ACC112 (cell line): ENCODE data around the gene CYP3A4.
"Not testable (repeated sequence)": the region's sequence is repeated elsewhere in the genome, so short reads cannot be mapped to it uniquely, and the experiment has no call there.

Experiments used
- H2AFZ ChIP-seq: fragments of 200-600 bp; sonication (generic); one replicate; pipeline ENCODE4 v1.6.0; 2017; ENCODE audit warnings: antibody characterized with exemption, low read length; ENCODE audit not compliant: unreplicated experiment
- H3K27ac ChIP-seq: fragments of 200-600 bp; sonication (generic); 2 replicates; pipeline ENCODE4 v1.5.1; 2014; ENCODE audit warnings: low read depth, mild to moderate bottlenecking, antibody characterized with exemption, low read length, moderate library complexity
- H3K27me3 ChIP-seq: fragments of 200-600 bp; sonication (generic); 2 replicates; pipeline ENCODE4 v1.6.1; 2014; ENCODE audit warnings: mild to moderate bottlenecking, antibody characterized with exemption, low read length, moderate library complexity, mixed read lengths; ENCODE audit not compliant: insufficient read depth
- H3K36me3 ChIP-seq: fragments of 200-600 bp; sonication (generic); 2 replicates; pipeline ENCODE4 v1.6.1; 2016; ENCODE audit warnings: mild to moderate bottlenecking, antibody characterized with exemption, low read length, moderate library complexity, mixed read lengths; ENCODE audit not compliant: insufficient read depth
- H3K4me1 ChIP-seq: fragments of 200-600 bp; sonication (generic); one replicate; pipeline ENCODE4 v1.6.1; 2016; ENCODE audit warnings: low read length, mixed read lengths; ENCODE audit not compliant: insufficient read depth, unreplicated experiment, control insufficient read depth
- H3K4me3 ChIP-seq: fragments of 200-600 bp; sonication (generic); 2 replicates; pipeline ENCODE4 v1.5.1; 2014; ENCODE audit warnings: mild to moderate bottlenecking, low read depth, low read length
- H3K79me2 ChIP-seq: fragments of 200-600 bp; sonication (generic); one replicate; pipeline ENCODE4 v1.6.0; 2016; ENCODE audit warnings: low read length; ENCODE audit not compliant: control insufficient read depth, unreplicated experiment, insufficient read depth

The CYP3A4 gene

GRCh38 chr7:99820408-99821027 is 36.5 kb upstream of the CYP3A4 start:
- H3K27me3 ChIP-seq, result peaks cover 73% of the 10 kb centered on the region
- no peak overlapping the region for H3K27ac ChIP-seq
- no peaks in the 10 kb centered on the region for H3K4me1 ChIP-seq
- H2AFZ ChIP-seq, result no peak overlapping the region
- H3K36me3 ChIP-seq, result no peaks in the 10 kb centered on the region
- no peak overlapping the region for H3K4me3 ChIP-seq
- no peaks in the 10 kb centered on the region for H3K79me2 ChIP-seq

GRCh38 chr7:99808766-99809165 is 24.8 kb upstream of the CYP3A4 start:
- H3K27me3 ChIP-seq, result peaks cover 39% of the 10 kb centered on the region
- H3K27ac ChIP-seq, result no peak overlapping the region
- no peak overlapping the region for H2AFZ ChIP-seq
- H3K79me2 ChIP-seq, result no peaks in the 10 kb centered on the region
- no peaks in the 10 kb centered on the region for H3K4me1 ChIP-seq
- no peaks in the 10 kb centered on the region for H3K36me3 ChIP-seq
- H3K4me3 ChIP-seq, result no peak overlapping the region

DNA sequence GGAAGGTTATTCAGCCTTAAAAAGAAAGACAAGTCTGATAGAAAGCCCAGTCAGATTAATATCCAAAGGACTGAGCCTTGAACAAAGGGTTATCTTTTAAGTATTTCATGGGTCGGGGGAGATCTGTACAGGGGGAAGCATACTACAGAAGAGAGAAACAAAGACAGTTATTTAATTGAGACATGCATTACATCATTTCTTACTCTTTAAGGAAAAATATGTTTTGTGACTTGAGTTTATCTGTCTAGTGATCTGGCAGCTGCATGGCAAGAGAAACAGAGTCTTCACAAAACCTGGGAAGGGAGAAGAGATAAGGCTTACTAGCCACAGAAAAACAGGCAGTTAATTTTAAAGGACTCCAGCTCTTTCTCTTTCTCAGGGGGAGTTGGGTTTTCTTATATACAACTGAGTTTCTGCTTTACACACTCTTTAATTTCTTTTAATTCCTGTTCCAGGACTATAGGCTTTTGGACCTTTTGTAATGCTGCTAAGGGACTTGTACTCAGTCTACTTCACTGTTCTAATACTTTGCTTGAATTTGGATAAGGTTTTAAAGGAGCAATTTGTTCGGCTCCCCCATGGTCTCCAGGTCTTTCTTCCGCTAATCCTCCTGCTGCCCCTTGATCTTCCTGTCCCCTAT is 23.0 kb upstream of the CYP3A4 start:
- Histone ChIP-seq H2AFZ (no peak overlapping the region), H3K27me3 (peaks cover 41% of the 10 kb centered on the region), H3K4me1 (no peaks in the 10 kb centered on the region), H3K36me3 (no peaks in the 10 kb centered on the region), H3K27ac (no peak overlapping the region), H3K79me2 (no peaks in the 10 kb centered on the region), H3K4me3 (no peak overlapping the region)

DNA sequence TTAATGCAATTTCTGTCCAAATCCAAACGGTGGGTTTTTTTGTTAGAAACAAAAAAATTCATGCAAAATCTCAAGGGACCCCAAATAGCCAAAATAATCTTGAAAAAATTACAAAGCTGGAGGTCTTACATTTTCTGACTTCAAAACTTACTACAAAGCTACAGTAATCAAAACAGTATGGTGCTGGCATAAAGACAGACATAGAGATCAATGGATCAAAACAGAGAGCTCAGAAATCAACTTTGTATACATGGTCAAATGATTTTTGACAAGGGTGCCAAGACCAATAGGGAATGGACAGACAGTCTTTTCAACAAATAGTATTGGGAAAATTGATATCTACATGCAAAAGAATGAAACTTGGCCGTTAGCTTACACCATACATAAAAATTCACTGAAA is 21.7 kb upstream of the CYP3A4 start:
- Histone ChIP-seq H3K27ac (no peak overlapping the region), H3K79me2 (no peaks in the 10 kb centered on the region), H3K4me3 (no peak overlapping the region), H3K27me3 (peaks cover 41% of the 10 kb centered on the region), H3K4me1 (no peaks in the 10 kb centered on the region), H3K36me3 (no peaks in the 10 kb centered on the region), H2AFZ (no peak overlapping the region)

DNA sequence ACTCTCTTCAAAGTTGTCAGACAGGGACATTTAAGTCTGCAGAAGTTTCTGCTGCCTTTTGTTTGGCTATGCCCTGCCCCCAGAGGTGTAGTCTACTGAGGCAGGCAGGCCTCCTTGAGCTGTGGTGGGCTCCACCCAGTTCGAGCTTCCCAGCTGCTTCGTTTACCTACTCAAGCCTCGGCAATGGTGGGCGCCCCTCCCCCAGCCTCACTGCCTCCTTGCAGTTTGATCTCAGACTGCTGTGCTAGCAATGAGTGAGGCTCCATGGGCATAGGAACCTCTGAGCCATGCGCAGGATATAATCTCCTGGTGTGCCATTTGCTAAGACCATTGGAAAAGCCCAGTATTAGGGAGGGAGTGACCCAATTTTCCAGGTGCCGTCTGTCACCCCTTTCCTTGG is 19.1 kb upstream of the CYP3A4 start:
- not testable (repeated sequence) for H3K36me3 ChIP-seq, H3K27ac ChIP-seq, H3K4me1 ChIP-seq, H3K79me2 ChIP-seq, H2AFZ ChIP-seq, H3K4me3 ChIP-seq
- H3K27me3 ChIP-seq, result peaks cover 37% of the 10 kb centered on the region

DNA sequence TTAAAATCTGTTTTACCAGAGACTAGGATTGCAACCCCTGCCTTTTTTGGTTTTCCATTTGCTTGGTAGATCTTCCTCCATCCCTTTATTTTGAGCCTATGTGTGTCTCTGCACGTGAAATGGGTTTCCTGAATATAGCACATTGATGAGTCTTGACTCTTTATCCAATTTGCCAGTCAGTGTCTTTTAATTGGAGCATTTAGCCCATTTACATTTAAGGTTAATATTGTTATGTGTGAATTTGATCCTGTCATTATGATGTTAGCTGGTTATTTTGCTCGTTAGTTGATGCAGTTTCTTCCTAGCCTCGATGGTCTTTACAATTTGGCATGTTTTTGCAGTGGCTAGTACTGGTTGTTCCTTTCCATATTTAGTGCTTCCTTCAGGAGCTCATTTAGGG is 17.4 kb upstream of the CYP3A4 start:
- H3K36me3 ChIP-seq, H3K4me1 ChIP-seq, H2AFZ ChIP-seq, H3K27ac ChIP-seq, H3K4me3 ChIP-seq, H3K79me2 ChIP-seq: not testable (repeated sequence)
- peaks cover 28% of the 10 kb centered on the region for H3K27me3 ChIP-seq

GRCh38 chr7:99798972-99799371 is 15.0 kb upstream of the CYP3A4 start:
- Histone ChIP-seq H3K4me3 (no peak overlapping the region), H3K27ac (no peak overlapping the region), H3K27me3 (0 out of 2 replicates have a peak, but pooled peaks cover 4% of the 10 kb centered on the region), H3K36me3 (no peaks in the 10 kb centered on the region), H2AFZ (no peak overlapping the region), H3K4me1 (peaks cover 9% of the 10 kb centered on the region), H3K79me2 (no peaks in the 10 kb centered on the region)

DNA sequence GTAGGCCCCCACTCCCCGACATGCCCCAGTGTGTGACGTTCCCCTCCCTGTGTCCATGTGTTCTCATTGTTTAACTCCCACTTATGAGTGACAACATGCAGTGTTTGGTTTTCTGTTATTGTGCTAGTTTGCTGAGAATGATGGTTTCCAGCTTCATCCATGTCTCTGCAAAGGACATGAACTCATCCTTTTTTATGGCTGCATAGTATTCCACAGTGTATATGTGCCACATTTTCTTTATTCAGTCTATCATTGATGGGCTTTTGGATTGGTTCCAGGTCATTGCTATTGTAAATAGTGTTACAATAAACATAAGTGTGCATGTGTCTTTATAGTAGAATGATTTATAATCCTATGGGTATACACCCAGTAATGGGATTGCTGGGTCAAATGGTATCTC is 11.9 kb upstream of the CYP3A4 start:
- H3K36me3 ChIP-seq, H3K27me3 ChIP-seq, H3K79me2 ChIP-seq, H2AFZ ChIP-seq, H3K4me3 ChIP-seq, H3K27ac ChIP-seq: not testable (repeated sequence)
- peaks cover 22% of the 10 kb centered on the region for H3K4me1 ChIP-seq

GRCh38 chr7:99794585-99795502 is 10.9 kb upstream of the CYP3A4 start:
- peak overlapping the region; percentile 8; the same call in 1 of the 2 replicates for H3K27ac ChIP-seq
- H3K36me3 ChIP-seq, result no peaks in the 10 kb centered on the region
- no peaks in the 10 kb centered on the region for H3K27me3 ChIP-seq
- no peak overlapping the region for H3K4me3 ChIP-seq
- H3K79me2 ChIP-seq, result no peaks in the 10 kb centered on the region
- H3K4me1 ChIP-seq, result peaks cover 27% of the 10 kb centered on the region
- peak overlapping the region; percentile 23 for H2AFZ ChIP-seq

DNA sequence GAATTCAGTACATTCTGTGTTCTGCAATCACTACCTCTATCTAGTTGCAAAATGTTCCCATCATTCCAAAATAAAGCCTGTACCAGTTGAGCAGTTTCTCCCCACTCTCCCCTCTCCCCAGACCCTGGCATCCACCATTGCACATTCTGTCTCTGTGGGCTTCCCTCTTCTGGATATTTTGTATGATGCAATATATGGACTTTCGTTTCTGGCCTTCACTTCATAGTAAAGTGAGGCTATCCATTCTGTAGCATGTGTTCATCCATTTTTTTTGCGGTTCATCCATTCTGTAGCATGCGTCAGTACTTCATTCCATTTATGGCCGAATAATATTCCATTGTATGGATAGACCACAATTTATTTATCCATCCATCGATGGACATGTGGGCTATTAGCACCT is 9.5 kb upstream of the CYP3A4 start:
- Histone ChIP-seq H3K36me3 (no peaks in the 10 kb centered on the region), H3K4me1 (peaks cover 31% of the 10 kb centered on the region), H3K27ac (no peak overlapping the region), H3K4me3 (no peak overlapping the region), H3K27me3 (no peaks in the 10 kb centered on the region), H3K79me2 (no peaks in the 10 kb centered on the region), H2AFZ (no peak overlapping the region)
